GM21381 (cell line): Measurements from ENCODE around the gene SAP30BP.
"Not testable (repeated sequence)": the region's sequence is repeated elsewhere in the genome, so short reads cannot be mapped to it uniquely, and the experiment has no call there.

Experiments used
- ATAC-seq: cut with Tn5 transposase; IDR thresholded peaks from one replicate; pipeline ENCODE4 v1.9.1; 2021; ENCODE audit warnings: mild to moderate bottlenecking, moderate library complexity; ENCODE audit not compliant: unreplicated experiment

SAP30BP gene

DNA sequence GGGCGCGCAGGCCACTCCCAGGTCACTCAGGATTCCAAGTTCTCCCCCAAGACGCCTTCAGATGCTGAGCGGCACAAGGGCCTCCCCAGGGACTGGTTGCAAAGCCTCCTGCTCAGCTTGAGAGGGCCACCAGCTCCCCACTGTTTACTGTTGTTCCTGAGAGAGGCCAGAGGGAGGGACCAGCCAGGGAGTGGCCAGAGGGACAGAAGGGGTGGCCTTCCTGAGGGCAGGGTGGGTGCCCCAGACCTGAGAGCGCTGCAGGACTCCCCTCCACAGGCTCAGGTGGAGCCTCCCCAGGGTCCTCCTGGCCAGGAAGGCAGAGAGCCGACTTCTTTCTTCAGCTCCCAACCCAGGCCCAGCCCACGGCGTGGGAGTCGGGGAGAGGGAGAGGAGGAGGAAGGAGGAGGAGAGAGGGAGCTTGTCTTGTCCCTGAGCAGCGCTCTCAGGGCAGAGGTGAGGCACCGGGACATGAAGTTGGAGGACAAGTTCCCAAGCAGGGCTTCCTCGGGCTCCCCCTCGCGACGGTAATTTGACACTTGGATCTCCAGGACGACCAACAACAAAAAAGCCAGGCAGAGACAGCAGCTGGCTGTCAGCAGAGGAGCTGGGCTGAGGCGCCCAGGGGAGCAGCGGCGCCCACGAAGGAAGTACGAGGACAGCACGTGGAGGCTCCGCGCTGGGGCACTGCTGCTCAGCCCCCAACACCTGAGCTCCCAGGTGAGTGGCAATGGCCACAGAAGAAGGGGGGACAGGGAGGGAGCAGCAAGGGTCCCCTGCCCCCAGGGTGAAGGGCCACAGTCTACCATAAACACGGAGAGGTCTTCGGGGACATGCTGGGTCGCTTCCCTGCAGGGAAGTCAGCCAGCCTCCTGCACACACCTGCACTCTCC is 33.4 kb upstream of the SAP30BP start:
- ATAC-seq = no peak

DNA sequence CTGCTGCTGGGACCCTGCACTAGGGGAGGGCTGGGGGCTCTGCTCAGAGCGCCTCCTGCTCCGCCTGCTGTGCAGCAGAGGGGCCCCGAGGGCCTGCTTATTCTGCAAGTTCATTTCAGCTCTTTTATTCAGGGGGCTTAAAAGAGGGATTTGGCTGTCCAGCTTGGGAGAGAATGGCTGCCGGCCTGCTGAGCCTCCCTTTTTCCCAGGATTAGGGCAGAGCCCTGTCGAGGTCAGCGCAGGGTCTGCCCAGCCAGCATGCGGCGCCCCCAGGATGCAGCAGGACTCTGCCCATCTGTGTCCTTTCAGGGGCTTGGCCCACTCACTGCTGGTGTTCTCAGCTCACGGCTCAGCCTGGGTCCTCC is 32.8 kb upstream of the SAP30BP start:
- ATAC-seq = no peak

DNA sequence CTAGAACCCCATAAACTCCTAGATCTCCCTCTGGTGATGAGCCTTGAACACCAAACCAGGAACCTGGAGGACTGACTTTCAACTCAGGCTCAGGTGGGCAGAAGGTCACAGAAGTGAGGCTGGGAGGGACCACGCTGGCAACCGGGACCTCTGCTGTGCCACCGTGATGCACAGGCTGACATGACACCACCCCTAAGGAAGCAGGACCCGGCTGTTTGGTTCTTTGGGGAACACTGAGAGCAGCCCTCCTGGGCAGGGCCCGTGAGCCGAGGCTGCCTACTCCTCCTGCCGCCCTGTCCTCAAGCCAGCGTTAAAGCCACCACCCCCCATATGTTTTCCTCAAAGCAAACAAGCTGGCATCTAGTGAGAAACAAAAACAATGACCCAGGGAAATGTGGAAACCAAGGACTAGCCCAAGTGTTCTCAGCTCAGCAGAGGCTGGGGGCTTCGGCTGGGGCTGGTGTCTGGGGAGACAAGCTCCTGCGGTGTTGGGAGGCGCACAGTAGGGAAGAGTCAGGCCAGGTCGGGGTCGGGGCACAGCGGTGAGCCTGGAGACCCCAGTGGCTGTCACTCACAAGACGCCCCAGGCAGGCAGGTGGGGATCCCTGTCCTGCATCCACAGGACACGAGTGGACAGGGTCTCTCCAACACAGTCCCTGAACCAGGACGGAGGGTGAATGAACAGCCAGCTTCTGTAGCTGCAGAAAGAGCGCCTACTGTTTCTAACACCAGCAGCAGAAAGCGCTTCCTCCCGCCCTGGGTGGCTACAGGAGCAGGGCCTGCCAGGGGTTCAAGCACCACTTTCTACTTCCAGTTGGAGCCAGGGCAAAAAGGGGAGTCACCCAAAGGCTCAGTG is 32.2 kb upstream of the SAP30BP start:
- no peak for ATAC-seq

DNA sequence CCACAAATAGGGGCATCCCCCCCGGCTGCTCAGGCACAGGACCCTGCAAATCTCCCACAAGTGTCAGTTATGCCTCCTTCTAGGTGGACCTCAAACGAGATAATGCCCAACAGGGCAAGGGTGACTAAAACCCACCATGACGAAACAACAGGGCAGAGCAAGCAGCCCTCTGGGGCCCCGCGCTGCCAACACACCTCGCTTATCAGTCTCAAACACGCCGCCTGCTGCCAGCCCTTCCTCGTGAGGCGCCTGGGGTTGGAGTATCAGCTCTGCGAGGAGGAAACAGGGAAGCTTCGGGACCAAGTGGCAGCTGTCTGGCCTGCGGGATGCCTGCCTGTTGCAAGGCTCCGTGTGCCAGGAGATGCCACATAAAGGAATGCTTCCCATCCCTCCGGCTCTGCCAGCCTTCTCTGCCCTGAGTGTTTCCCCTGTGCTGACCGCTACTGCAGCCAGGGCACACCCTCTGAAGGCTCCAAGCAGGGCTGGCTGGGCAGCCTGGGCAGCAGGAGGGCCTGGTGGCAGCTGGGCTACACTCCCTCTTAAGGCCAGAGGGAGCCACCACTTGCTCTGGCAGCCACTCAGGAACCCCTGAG is 31.4 kb upstream of the SAP30BP start:
- no peak for ATAC-seq

DNA sequence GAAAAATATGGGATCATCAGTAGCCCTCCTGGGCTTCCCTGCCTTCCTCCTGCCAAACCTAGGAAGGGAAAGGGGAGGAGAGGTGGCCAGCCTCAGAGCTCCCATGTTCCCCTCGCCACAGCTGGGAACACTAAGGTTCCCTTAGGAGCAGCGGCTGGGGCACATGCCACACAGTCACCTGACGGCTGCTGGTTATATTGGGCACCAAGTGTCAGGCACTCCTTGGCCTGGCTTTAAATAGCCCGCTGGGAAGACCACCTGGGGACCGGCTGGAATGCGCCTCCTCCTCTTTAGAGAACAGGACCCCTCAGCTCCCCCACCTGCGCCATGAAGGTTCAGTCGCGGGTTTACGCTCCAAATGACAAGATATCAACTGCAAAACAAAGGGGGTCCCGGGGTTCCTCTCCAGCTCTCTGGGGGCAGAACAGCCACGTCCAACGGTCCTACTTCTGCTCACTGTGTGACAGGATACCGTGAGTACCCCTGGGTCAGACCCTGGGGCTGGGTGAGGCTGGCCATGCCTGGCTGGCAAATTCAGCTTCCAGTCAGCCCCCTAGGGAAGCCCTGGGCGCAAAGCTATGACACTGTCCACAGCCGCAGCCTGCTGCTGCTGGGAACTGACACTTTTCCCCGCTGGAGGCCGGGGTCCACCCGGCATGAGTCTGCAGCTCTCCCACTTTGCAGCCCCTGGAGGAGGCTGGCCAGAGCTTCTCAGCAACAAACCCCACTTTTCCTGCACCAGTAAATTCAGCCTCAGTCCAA is 30.6 kb upstream of the SAP30BP start:
- ATAC-seq = no peak

DNA sequence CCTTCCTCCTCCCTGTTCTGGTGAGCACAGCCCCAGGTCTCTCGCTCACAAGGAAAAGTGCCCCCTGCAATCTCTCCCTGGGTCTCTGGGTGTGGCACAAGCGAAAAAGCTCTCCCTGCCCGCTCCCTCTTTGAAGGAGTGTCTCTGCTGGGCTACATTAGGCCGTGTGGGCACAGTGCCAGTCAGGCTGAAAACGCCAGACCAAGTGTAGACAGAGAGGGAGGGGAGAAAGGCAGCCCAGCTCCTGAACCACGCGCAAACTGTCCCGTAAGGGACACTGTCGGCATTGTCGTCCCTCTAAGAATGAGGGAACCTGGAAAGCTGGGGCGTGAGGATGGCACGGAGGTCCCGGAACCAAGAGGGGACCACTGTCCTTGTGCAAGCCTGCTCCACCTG is 30.0 kb upstream of the SAP30BP start:
- ATAC-seq = no peak

DNA sequence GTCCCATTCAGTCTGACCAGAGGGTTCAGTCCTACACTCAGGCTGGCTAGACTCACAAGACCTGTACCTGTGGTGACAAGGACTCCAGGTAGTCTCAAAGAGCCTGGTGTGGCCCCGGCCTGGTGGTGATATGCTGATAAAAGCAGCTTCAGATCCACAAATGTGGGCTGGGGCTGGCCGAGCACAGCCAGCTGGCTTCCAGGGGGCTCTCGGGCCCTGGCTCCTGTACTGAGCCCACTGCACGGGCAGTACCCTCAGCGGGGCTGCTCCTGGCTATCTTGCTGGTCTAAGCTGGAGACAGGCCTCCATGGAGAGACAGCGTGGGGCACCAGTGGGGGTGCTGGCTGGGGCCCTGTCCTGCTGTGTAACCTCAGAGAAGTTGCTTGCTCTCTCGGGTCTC is 29.6 kb upstream of the SAP30BP start:
- ATAC-seq = no peak

DNA sequence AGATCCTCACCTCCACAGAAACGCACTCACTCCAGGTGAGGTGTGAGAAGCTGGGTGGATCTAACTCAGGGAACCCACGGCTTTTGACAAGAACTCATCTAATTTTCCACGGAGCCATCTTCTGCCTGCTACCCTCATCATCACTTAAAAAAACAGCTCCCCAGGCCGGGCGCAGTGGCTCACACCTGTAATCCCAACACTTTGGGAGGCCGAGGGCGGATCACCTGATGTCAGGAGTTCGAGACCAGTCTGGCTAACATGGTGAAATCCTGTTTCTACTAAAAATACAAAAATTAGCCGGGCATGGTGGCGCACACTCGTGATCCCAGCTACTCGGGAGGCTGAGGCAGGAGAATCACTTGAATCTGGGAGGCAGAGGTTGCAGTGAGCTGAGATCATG is 29.1 kb upstream of the SAP30BP start:
- not testable (repeated sequence) for ATAC-seq

DNA sequence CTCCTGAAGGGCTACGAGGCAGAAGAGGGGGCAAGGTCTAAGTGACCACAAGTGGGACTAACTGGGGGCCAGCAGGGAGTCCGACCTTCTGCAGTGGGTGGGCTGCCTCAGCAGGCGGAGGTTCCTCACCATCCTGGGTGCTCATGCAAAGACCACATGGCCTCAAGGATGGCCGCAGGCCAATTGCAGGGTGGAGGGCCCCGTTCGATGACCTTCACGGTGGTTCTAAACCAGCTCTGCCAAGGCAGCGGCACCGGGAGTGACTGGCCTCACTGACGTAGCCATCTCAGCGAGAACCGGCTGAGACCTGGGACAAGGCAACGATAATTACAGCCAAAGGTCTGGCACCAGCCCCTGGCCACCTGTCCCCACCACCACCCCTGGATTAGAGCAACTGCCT is 28.2 kb upstream of the SAP30BP start:
- no peak for ATAC-seq

DNA sequence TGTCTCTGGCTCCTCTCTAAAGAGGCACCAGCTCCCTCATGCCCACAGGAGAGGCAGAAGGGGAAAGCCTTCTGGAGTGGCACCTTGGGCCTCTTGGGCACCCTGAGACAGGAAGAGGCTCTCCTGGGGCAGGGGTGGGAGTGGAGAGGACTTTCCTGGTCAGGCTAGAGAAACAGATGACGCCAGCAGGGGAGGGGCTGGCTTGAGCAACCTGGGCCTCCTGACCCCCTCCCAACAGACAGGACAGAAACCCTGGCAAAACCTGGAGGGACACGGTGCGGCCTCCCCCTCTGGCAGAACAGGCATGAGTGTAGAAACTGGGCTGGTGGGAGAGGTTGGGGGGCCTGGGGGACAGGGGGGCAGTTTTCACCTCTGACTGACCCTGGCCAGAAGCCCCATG is 27.8 kb upstream of the SAP30BP start:
- no peak for ATAC-seq

DNA sequence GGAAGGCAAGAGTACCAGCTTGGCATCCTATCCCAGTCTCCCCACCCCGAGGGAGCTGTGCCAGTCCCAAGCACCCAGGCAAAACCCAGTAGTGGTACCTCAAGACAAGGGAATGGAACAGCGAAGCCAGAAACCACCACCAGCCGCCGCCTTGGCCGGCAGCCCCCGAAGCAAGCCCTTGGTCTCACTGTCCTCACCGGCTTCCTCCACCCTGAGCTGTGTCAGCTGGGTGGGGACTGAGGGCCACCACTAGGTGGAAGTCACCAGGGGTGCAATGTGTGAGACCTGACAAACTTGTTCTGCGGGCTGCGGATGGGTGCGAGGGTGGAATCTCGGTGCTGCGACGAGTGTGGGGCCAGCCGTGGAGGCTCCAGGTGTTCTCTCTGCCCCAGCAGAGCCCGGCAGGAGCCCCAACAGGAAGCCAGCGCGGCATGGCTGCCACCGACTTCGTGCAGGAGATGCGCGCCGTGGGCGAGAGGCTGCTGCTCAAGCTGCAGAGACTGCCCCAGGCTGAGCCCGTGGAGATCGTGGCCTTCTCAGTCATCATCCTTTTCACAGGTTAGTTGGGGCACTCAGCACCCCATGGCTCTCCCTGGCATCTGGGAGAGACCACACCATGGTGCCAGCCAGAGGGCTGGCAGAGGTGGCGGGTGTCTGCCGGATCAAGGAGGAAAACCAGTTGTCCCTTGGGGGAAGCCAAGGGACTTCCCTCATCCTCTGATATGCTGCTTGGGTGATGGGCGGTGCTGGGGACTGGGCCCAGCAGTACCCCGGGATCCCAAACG is 27.2 kb upstream of the SAP30BP start:
- ATAC-seq = no peak

DNA sequence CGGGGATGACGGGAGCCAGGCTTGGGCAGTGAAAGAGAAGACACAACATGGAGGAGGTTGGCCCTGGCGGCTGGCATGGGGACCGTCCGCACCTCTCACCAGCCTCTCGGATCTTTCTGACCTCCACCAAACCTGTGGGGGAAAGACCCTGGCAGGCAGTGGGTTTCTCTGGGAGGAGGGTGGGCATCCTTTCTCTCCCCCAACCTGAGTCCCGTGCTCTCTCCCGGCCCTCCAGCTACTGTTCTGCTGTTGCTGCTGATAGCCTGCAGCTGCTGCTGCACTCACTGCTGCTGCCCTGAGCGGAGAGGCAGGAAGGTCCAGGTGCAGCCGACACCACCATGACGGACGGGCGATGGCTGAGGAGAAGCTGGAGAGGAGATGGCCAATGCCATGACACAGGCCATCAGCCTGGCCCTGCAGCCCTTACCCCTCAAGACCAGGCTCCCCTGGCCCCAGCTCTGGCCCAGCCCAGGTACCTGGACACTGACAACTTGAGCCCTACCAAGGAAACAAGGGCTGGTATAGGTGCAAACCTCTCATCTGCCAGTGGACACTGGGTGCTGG is 26.5 kb upstream of the SAP30BP start:
- ATAC-seq = no peak

DNA sequence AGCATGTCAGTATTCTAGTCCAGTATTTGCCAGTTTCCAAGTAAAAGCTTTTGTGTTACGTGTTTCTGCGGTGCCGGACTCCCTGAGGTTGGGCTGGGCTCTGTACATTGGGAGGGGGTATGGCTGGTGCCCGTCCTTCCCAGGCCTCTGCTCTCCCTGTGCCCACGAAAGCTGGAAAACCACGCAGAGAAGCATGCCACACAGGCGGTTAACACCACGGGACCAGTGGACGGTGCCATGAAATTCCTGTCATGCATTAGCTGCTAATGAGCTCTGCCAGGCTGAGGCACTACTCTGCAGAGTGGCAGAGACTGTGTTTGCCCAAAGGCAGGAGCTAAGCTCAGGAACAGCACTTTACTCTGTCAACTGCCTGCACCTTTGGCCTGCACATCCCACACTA is 25.8 kb upstream of the SAP30BP start:
- no peak for ATAC-seq

DNA sequence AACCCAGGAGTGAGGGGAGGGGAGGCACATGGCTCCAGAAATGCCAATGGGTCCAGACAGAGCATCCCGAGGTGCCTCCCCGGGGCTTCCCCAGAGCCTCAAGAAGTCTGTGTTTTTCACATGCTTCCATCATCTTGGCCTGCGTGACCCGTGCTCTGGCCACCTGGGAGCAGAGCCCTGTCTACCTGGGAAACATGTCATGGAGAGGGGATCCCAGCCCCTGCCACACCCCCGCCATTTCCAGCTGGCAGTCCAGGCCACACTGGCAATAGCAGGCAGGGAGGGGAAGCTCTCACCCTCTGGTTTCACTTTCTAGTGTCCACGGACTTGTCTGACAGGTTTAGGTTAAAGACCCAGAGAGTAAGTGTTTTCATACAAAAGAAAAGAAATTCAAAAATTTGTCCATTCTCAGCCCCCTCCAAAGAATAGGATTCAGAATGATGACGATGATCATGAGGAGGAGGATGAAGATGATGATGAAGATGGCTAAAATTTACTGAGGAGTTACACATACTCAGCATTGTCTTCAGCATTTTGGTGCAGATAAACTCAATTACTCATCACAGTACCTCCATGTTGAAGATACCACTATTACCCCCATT is 24.9 kb upstream of the SAP30BP start:
- no peak for ATAC-seq

DNA sequence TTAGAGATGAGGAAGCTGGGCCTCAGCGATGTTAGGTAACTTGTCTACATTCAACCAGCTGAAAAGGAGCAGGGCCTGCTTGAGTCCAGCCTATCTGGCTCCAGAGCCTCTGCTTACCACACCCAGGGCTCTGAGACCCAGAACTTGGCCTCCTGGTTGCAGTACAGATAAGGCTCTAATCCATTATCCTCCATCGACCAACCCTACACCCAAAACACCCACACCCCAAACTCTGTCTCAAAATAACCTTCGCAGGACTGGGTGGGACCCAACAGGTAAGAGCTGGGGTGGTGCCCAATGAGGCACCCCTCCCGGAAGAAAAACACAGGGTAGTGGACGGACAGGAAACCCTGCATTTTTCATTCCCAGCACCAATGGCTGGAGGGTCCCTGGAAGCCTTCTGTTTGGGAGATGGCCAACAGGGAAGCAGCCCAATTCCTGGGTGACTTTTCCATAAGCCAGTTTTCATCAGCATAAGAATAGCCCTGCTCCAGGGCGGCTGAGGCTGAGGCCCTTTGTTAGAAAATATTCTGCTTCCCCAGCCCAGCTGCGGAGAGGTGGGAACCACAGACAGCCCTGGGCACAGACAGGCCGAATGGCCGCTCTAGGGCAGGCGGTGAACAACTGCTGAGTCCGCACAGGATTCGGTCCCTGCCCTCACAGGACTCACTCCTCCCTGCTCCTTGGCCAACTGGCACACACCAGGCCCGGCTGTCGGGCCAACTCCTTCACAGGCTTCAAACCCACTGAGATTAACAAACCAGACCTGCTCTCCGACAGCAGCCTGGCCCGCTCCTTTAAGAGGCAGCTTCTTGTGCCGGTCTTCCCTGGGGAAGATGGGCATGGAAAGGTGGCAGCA is 24.1 kb upstream of the SAP30BP start:
- no peak for ATAC-seq

DNA sequence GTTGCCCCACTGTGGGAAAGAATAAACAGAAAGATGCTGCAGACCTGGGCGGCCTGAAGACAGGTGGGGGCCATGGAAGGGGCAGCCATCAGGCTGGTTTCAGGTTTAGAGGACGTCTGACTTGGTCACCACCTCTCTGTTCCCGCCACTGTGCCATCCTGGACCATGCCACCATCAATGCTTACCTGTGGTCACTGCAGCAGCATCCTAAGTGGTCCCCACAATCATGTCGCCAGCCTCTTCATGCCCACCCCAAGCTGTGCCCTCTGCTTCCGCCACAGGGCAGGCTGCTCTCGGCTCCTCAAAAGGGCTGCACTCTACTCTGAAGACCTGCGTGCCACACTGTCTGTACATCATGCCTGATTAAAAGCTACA is 23.5 kb upstream of the SAP30BP start:
- no peak for ATAC-seq

DNA sequence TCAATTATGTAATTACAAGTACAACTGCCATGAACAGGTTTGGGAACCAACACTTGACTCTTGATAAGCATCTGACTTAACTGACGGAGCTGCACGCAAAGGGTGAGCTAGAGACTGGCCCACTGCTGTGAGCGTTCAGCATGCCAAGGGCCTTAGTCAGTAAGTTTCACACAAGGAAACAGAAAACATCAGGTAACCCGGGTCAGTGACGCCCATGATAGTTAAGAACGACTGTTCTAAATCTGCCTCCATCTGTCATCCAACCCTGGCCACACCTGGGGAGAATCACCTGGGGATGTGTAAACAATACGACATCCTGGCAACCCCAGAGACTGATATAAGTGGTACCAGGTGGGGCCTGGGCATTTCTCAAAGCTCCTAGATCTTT is 21.6 kb upstream of the SAP30BP start:
- no peak for ATAC-seq

DNA sequence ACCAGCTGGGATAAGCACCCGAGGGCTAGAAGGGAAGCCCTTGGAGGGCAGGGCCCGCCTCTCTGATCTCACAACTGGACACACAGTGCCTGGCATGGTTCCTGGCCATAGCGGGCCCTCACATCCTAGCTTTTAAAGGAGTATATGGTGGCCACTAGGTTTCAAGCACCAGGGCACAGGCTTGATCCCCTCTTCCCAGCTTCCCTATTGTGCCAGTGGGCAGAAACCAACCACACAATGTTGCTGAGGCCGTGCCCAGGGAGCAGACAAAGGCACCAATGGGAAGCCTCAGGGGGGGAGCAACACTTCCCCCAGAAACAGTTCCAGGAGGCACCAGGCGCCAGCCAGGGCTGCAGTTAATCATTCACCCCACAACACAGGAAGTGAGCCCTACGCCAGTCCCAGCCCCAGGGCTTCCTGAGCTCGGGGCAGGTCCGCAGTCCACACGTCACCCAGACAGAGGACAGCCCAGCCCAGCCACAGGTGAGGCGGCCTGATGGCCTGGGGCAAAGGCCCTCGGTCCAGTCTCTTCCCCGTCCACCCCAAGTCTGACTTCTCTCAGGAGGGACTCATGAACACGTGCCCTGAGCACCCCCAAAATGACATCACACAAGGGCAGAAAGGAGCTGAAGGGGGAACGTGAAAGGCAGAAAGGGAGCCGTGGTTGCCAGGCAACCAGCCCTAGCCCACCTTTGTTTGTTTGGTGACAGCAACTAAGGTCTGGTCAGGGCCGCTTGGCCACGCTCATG is 21.1 kb upstream of the SAP30BP start:
- peak; percentile 86 for ATAC-seq
